Aortic smooth muscle cell (primary cell): Measurements from ENCODE around the gene BBS12. TPM values are rescaled to one million over a fixed set of nuclear protein-coding genes. Genes with fewer than 3 reads are reported as not detected.

Experiments used
- total RNA-seq: library from RNA; depleted of rRNA; stranded (reverse); fragments of >200 nt; gene quantifications from 2 replicates; pipeline ENCODE4 v1.2.3, GENCODE V29; 2014

Gene BBS12
- 5.0 and 6.2 TPM in 2 replicates for total RNA-seq

DNA sequence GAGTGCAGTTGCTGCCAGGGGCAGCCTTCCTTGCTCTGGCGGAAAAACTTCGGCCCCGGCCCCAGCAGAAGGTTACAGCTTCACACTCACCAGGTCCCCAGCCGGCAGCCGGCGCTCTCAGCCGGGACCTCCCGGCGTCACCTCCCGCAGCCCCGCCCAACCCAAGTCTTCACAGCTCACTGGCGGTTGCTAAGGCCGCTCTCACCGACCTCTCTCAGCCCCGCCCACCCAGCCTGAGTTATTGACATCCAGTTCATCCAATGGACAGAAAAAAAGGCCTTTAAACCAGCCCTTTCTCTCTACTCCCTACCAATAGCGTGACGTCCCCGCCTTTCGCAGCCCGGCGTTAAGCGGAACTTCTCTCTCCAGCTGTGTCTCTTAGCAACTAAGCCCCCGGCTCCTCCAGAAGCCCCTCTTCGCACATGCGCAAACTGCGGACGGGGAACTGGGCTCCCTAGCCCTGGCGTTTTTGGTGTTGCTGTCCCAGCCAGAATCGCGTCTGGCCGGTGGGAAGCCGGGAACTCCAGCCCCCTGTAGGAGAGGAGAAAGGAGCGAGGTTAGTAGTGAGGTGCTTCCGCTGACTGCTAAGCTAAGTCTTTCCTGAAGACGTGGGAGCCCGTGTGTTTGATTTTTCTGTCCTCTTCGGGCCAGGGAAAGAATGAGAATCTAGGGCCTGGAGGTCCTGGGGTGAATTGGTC, at the start of gene BBS12:
Gene BBS12, plus strand, starts transcription at position 376 of the 698 bp plus-strand sequence. CDS start 9,189 bp downstream, outside the sequence.

Other genes starting within 250 kb of the BBS12 start
- gene IL21, start 111.6 kb upstream of the BBS12 start, total RNA-seq: not detected in 2 replicates
- gene FGF2, start 94.1 kb downstream of the BBS12 start, total RNA-seq: 33.0 and 44.7 TPM in 2 replicates
- 5.8 and 6.1 TPM in 2 replicates for gene NUDT6, start 189.9 kb downstream of the BBS12 start, total RNA-seq